ENCODE data around the gene UBQLN4.

GRCh38 chr1:156009404-156009803, 44.2 kb downstream of the UBQLN4 start:
- TF ChIP-seq POLR2A (IDR thresholded peaks at IDR 0.05; ENCODE audit: low read length) (no peak), GATA1 (IDR thresholded peaks at IDR 0.05; ENCODE audit: low read depth, low read length) (no peak)
